Amygdala (tissue), 56 donors: ENCODE results near the gene TUBB4B.

Source experiments
- DNase-seq, 56 donors: peaks; one replicate each; lab custom pipeline; 2025; lab: John Stamatoyannopoulos, UW

TUBB4B gene

DNA sequence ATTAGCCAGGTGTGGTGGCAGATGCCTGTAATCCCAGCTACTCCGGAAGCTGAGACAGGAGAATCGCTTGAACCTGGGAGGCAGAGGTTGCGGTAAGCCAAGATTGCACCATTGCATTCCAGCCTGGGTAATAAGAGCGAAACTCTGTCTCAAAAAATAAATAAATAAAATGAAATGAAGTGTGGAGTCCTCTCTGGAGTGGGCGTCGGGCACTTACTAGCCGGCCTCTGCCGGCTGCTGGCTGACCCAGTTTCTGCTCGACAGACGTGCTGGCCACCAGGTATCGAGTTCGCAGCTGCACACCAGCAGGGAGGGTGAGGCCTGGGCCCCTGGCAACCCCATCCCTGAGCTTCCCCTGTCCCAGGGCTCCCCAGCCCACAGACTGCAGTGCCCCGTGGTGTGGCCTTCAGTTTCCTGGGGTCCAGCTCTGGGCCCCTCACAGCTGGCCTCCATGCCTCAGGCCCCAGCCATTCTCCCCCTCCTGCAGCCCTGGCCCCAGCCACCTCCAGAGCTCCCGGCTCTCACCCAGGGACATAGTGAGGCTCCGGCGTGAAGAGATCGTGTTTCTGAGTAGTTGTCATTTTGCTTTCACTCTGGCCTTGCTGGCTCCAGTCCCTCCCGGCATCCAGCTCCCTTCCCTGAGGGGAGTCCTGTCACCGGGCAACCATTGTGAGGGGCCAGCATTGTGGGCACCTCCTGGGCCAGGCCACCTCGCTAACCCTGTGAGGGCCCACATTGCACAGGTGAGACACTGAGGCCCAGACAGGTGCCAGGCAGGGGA, 6.2 kb downstream of the TUBB4B start:
- DNase-seq: no peak

DNA sequence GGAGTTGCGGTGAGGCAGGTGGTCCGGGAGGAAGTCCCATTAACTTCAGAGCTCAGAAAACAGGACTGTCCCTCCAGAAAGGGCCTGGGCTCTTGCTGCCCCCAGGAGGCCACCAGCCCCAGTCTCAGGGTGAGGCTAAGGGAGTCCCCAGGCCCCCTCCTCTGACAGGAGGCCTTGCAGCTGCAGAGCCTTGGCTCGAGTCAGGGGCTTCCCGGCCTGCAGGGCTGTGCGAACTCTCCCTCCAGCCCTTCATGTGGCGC, 6.8 kb downstream of the TUBB4B start:
- DNase-seq: no peak

DNA sequence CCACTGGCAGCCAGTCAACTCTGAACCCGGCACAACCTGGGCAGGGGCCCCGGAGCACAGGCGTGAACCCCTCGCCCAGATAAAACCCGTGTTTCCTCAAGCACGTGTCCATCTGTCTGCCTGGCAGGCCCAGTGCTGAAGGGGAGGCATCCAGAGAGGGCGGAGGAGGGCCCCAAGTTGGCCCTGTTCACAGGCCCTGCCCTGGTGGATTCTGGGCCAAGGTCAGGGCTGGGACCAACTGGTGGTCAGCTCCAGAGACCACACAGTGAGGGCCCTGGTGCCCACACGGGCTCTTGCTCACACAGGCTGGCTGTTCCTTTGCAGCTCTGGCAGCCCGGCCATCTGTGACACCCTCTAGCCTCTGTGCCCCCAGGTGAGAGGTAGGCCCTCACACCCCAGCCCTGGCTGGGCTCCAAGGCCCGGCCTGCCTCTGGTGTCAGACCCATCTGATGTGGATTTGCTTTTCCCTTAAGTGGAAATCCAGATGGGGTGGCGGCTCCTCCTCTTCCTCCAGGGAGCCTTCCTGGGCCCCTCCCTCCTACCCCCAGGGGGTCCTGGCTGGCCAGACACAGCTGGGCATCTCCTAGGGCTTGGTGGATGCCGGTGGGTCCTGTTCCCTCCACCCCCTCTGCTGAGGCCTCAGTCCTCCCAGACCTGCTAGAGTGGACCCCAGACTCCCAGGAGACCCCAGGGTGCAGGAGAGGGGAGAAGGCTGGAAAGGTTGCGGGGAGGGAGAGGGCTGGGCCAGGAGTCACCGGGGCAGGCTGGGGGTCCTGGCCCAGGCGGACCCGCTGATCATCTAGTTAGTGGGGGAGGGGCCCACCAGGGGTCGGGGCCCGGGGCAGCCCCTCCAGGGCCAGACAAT, 9.5 kb downstream of the TUBB4B start:
- DNase-seq: no peak

DNA sequence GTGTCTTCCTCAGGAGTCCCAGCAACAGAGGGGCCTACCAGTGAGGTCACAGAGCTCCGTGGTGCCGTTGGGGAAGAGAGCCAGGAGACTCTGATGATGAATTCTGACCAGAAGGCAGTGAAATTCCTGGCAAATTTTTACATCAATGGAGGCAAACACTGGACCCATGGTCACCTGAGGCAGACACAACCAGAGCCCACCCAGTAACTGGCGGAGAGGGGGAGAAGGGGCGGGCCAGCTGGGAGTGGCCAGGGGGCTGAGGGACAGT, 10.0 kb downstream of the TUBB4B start, which contains the start of gene STPG3:
Gene STPG3 (plus strand): TSS at position 93 of the 268 bp plus-strand sequence. CDS start 1 bp downstream, at position 94.
- DNase-seq: no peak

DNA sequence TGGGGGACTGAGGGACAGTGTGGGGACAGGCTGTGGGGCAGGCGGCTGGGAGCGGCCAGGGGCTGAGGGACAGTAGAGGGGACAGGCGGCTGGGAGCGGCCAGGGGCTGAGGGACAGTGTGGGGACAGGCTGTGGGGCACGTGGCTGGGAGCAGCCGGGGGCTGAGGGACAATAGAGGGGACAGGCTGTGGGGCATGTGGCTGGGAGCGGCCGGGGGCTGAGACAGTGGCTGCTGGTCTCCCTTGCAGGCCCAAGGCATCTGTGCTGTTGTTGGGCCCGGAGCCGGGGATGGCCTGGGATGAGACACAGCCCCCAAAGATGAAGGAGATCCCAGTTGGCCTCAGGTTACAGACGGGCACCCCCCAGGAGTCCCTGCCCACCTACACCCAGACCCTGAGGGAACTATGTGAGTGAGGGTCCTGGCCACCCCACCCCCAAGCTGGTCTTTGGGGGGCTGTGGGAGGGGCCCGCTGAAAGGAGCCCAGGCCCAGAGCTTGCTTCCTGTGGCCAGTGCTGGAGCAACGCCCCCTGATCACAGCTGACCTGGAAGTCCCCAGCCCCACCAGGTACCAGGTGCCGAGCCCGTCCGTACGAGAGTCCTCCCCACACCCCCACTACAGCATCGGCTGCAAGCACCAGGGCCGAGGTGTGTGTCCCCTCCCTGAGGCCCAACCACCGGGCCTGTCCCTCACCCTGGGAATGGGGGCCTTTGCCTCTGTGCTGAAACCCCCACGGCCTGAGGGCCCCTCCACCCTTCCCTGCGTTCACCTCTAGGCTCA, 10.6 kb downstream of the TUBB4B start:
- DNase-seq: no peak

DNA sequence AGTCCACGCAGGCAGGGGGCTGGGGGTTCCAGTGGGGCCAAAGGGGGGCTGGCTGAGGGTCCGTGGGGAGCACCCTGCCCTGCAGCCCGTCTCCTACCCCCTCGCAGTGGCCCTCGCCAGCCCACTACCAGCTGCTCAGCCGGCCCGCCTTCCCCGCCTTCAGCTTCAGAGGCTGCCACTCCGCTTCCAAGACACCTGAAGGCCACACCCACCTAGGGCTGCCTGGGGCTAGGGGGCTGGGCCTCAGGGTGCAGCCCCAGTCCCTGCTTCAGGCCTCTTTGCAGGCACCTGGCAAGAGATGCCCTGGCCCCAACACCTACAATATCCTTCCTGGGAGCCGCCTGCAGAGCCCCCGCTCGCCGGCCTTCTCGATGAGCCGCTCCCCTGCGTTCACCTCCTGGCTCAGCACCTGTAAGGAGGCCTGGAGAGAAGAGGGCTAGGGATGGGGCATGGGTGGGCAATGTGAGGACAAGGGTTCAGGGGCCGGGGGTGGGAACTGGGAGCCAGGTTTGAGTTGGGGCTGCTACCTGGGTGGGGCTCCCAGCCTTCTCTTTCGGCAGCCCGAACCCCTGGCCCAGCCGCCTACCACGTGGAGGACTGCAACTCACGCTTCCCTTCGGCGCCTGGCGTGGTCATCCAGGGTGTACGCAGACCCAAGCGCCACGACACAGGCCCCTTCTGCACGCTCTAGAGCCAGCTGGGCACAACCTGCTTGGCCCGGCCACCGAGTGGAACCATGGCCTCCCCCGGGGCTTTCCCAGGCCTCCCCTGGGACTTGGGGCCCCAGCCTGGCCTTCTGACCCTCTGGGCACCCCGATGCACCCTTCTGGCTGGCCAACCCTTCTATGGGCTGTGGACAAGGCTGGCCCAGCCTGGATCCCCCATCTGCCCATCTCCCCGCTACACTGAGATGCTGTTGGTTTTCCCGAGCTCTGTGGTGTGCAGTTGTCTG, 11.7 kb downstream of the TUBB4B start:
- no peak for DNase-seq

DNA sequence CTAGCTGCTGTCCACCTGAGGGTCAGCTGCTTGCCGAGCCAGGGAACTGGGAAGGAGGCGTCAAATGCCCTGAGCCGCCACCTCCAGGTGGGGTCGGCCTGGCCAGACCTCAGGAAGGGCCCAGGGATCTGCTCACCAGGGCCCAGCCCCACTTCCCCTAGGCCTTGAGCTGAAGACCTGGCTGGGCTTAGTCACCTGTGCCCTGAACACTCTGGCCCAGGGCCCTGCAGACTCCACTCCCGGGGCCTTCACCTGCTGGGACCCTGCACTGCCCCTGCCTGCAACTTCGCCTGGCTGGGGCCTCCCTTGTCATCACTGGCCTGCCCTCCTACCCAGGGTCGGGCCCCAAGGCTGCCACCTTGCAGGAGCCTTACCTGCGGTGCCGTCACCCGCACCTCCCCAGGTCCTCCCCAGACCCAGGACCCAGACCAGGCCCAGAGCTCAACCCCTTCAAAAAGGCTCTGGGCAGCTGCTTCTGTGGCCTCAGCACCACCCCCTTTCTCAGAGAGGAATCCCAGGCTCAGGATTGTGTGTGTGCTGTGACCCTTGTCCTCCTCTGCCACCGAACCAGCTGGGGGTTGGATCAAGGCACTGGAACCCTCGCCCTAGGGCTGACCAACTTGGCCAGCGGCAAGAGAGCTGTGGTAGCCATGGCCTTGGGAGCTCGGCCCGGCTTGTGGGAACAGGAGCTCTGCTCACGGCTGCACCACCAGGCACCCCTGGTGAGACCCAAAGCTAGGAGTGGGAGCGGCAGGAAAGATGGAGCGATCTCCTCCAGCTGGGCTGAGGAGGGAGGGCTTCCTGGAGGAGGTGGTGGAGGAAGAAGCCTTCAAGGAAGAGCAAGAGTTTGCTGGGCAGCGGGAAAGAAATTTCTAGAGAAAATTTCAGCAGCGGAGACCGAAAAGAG, 12.9 kb downstream of the TUBB4B start:
- DNase-seq: peak in 1 of 56 donors; percentile 10

DNA sequence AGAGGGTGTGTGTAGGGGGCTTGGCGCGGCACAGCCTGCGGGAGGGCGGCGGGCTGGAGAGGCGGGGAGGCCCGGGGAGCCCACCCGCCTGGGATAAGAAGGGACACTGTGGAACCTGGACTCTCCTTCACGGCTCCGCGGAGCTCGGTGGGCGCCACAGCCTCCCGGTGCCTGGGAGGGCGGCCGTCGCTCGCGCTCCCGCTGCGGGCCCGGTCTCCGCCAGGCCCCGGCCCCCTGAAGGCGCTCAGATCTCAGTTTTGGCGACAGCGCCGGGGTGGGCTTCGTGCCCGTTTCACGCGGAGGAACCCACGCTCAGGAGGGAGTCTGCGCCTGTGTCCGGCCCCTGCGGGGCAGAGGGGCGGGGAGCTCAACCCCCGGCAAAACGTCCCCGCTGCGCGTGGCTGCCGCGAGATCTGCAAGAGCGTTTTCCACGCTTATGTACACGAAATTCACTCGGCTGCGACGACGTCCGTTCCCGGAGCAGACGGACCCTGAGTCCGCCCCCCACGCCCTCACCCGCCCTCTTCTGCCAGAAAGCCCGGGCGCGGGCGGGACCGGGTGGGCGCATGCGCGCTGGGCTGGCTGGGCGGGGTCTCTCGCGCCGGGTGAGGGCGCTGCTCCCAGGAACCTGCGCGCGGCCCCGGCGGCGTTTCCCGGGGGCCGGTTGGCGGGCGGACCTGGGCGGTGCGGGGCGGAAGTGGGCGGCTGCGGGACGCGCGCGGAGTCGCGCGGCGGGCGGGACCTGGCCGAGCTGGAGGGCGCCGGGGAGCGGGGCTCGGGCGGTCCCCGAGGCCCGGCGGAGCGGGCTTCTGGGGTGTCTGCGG, 13.7 kb downstream of the TUBB4B start, which contains the start of gene NELFB:
Gene NELFB (plus strand): TSS at position 704 of the 824 bp plus-strand sequence.
- DNase-seq: peak; percentile 27 to 96 (median 86)

DNA sequence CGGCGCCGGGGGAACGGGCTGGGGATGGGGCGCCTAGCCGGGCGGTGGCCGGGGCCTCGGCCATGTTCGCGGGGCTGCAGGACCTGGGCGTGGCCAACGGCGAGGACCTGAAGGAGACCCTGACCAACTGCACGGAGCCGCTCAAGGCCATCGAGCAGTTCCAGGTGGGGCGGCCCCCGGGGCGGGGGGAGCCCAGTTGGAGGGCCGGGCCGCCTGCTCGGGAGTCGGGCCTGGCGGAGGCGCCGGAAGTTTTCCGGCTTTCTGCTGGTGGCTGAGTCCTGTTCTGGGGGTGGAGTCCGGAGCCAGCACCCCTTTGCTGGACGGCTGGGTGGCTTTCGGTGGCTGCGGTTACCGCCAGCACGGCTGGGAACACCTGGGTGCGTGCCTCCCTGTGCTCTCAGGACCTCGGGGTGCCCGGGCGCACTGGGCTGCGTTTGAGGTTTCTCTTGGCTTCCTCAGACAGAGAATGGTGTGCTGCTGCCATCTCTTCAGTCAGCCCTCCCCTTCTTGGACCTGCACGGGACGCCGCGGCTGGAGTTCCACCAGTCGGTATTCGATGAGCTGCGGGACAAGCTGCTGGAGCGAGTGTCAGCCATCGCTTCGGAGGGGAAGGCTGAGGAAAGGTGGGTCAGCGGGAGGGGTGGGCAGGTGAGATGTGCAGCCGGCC, 14.5 kb downstream of the TUBB4B start:
- DNase-seq: no peak

DNA sequence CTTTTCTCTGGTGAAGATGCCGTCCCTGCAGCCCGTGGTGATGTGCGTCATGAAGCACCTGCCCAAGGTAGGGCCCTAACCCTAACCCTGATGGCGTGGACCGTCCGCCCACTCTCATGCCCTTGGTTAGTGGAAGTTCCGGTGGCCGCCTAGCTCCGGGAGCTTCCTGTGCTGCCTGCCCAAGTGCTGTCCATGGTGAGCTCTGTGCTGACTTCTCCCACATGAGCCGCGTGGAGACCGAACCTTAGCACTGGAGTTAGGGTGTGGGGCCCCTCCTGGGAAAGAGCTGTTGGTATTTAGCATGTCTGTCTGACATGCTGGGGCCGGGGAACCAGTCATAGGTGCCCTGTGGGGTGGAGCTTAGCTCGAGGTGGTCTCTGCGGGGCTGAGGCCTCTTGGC, 15.3 kb downstream of the TUBB4B start:
- DNase-seq: no peak

DNA sequence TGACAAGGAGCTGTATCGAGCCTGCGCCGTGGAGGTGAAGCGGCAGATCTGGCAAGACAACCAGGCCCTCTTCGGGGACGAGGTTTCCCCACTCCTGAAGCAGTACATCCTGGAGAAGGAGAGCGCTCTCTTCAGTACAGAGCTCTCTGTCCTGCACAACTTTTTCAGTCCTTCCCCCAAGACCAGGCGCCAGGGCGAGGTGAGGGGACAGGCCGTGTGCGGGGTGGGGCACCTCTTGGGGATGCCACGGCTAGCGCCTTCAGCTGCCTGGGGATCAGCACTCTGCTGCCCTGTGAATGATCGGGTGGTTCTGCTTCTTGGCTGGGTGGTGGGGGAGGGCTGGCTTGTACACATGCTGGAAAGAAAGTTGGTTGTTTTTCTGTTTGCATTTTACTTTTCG, 15.8 kb downstream of the TUBB4B start:
- no peak for DNase-seq

DNA sequence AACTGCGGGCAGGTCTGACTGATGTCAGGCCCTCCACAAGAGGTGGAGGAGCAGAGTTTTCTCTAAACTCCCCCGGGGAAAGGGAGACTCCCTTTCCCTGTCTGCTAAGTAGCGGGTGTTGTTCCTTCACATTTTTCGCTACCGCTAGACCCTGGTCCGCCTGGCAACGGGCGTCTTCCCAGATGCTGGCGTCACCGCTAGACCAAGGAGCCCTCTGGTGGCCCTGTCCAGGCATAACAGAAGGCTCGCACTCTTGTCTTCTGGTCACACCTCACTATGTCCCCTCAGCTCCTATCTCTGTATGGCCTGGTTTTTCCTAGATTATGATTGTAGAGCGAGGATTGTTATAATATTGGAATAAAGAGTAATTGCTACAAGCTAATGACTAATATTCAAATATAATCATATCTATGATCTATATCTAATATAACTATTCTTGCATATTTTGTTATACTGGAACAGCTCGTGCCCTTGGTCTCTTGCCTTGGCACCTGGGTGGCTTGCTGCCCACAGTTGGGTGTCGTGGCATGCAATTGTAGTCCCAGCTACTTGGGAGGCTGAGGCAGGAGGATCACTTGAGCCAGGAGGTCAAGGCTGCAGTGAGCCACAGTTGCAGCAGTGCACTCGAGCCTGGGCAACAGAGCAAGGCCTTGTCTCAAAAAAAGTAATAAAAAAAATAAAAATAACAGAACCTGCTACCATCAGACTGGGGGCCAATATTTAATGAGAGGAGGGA, 21.3 kb downstream of the TUBB4B start:
- DNase-seq: peak in 8 of 56 donors; percentile 11 to 41 (median 30)

DNA sequence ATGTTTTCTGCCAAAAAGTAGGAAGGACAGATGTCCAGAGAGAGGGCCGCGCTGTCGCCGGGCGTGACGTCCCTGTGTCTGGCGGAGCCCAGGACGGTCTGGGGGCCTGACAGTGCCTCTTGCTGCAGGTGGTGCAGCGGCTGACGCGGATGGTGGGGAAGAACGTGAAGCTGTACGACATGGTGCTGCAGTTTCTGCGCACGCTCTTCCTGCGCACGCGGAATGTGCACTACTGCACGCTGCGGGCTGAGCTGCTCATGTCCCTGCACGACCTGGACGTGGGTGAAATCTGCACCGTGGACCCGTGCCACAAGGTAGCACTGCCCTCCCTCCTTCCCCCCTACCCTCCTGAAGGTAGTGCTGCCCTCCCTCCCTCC, 21.8 kb downstream of the TUBB4B start:
- DNase-seq: no peak

DNA sequence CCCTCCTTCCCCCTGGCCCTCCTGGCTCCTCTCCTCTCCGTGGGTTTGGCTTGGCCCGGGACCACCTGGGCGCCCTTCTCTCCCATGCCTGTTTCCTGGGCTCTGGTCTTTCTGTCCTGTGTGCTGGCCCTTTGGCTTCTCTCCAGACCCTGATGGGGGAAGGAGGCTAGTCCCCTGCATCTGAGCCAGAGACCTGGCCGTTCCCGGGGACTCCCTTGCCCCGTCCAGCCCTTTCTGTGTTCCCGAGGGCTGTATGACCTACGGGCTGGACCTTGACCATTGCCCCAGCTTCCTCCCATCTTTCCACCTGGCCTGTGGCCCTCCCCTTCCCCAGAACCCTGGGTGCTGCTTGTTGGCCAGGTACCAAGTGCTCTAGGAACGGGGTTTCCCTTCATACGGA, 22.4 kb downstream of the TUBB4B start:
- DNase-seq: no peak

DNA sequence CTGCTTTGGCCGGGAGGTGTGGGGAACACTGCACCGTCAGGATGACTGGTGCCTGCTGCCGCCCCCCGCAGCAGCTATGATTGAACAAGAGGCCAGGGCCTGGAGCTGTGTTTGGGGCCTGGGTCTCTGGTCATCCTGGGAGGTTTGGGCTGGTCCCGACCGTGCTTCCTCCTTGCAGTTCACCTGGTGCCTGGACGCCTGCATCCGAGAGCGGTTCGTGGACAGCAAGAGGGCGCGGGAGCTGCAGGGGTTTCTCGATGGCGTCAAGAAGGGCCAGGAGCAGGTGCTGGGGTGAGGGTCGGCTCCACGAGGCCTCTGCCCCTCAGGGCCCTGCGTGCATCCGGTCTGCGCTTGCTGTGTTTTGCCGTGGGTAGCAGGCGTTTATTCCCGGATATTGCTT, 23.0 kb downstream of the TUBB4B start:
- DNase-seq: no peak

DNA sequence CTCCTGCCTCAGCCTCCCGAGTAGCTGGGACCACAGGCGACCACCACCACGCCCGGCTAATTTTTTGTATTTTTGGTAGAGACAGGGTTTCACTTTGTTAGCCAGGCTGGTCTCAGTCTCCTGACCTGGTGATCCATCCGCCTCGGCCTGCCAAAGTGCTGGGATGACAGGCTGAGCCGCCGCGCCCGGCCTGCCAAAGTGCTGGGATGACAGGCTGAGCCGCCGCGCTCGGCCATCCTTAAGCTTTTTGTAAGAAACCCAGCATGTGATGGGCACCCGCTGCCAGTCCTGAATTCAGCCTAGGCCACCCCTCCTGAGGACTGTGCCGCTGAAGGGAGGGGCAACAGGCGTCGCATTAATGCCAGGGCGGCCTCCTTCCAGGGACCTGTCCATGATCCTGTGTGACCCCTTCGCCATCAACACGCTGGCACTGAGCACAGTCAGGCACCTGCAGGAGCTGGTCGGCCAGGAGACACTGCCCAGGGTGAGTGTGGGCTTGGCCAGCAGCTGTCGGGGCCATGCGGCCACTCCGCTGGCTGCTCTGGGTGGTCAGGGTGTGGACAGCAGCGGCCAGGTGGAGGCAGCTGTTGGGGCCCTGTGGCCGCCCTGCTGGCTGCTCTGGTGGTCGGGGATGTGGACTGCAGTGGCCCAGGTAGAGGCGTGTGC, 24.5 kb downstream of the TUBB4B start:
- DNase-seq: no peak

DNA sequence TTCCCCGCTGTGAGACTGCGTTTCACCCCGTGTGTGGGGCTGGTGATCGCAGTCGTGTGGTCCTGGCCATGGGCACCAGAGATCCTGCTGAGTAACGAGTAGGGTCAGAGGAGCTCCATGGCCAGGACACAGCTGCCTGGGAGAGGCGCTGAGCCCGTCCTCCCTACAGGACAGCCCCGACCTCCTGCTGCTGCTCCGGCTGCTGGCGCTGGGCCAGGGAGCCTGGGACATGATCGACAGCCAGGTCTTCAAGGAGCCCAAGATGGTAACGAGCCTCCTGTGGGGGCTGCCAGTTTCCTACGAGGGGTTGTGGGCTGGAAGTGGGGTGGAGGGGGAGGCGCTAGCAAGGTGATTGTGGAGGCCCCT, 25.1 kb downstream of the TUBB4B start:
- DNase-seq: no peak
